ENCODE data around the gene TENM3.

TENM3 gene

GRCh38 chr4:182318256-182318655 lies 75.1 kb downstream of the TENM3 start:
- no peaks in the 10 kb centered on the region for H4K20me1 ChIP-seq (ENCODE audit: control insufficient read depth, insufficient read depth, low read depth, low read length)
- no peak overlapping the region for H3K4me2 ChIP-seq (ENCODE audit: low read length)
- no peaks in the 10 kb centered on the region for H3K4me1 ChIP-seq (ENCODE audit: control insufficient read depth, low read length)
- H3K9me2 ChIP-seq (replicated peaks; ENCODE audit: control insufficient read depth, low read length) = no peaks in the 10 kb centered on the region
- no peaks in the 10 kb centered on the region for H3F3A ChIP-seq (ENCODE audit: control insufficient read depth, insufficient read depth)
- H3K79me2 ChIP-seq (ENCODE audit: control insufficient read depth, low read length) = no peaks in the 10 kb centered on the region
- H3K27me3 ChIP-seq (ENCODE audit: control insufficient read depth, low read length) = no peaks in the 10 kb centered on the region
- no peak overlapping the region for H3K4me3 ChIP-seq (ENCODE audit: low read length)
- H3K36me3 ChIP-seq (ENCODE audit: control insufficient read depth, low read length) = no peaks in the 10 kb centered on the region
- no peak overlapping the region for H3K27ac ChIP-seq (ENCODE audit: low read depth, low read length)
- H3K9me3 ChIP-seq (ENCODE audit: control insufficient read depth, insufficient read depth, low read length) = no peaks in the 10 kb centered on the region
- no peak for TF ChIP-seq EZH2phosphoT487 (IDR thresholded peaks at IDR 0.05; ENCODE audit: borderline replicate concordance, low read length)
- TF ChIP-seq CTCF (IDR thresholded peaks at IDR 0.05; ENCODE audit: low read depth, low read length, poor library complexity, severe bottlenecking) = no peak

GRCh38 chr4:182320092-182320491 lies 76.9 kb downstream of the TENM3 start:
- H3K4me2 ChIP-seq (ENCODE audit: low read length) = no peak overlapping the region
- no peaks in the 10 kb centered on the region for H4K20me1 ChIP-seq (ENCODE audit: control insufficient read depth, insufficient read depth, low read depth, low read length)
- H3K4me3 ChIP-seq (ENCODE audit: low read length) = no peak overlapping the region
- no peak overlapping the region for H3K27ac ChIP-seq (ENCODE audit: low read depth, low read length)
- H3F3A ChIP-seq (ENCODE audit: control insufficient read depth, insufficient read depth) = no peaks in the 10 kb centered on the region
- no peaks in the 10 kb centered on the region for H3K79me2 ChIP-seq (ENCODE audit: control insufficient read depth, low read length)
- H3K4me1 ChIP-seq (ENCODE audit: control insufficient read depth, low read length) = no peaks in the 10 kb centered on the region
- no peaks in the 10 kb centered on the region for H3K27me3 ChIP-seq (ENCODE audit: control insufficient read depth, low read length)
- no peaks in the 10 kb centered on the region for H3K9me2 ChIP-seq (replicated peaks; ENCODE audit: control insufficient read depth, low read length)
- TF ChIP-seq CTCF (IDR thresholded peaks at IDR 0.05; ENCODE audit: low read depth, low read length, poor library complexity, severe bottlenecking) = no peak
- no peak for TF ChIP-seq EZH2phosphoT487 (IDR thresholded peaks at IDR 0.05; ENCODE audit: borderline replicate concordance, low read length)
- H3K36me3 ChIP-seq (ENCODE audit: control insufficient read depth, low read length) = no peaks in the 10 kb centered on the region
- no peaks in the 10 kb centered on the region for H3K9me3 ChIP-seq (ENCODE audit: control insufficient read depth, insufficient read depth, low read length)

GRCh38 chr4:182320580-182320979 lies 77.4 kb downstream of the TENM3 start:
- Histone ChIP-seq H3K4me3 (ENCODE audit: low read length) (no peak overlapping the region), H3K9me3 (ENCODE audit: control insufficient read depth, insufficient read depth, low read length) (no peaks in the 10 kb centered on the region), H4K20me1 (ENCODE audit: control insufficient read depth, insufficient read depth, low read depth, low read length) (no peaks in the 10 kb centered on the region), H3F3A (ENCODE audit: control insufficient read depth, insufficient read depth) (no peaks in the 10 kb centered on the region), H3K4me1 (ENCODE audit: control insufficient read depth, low read length) (no peaks in the 10 kb centered on the region), H3K36me3 (ENCODE audit: control insufficient read depth, low read length) (no peaks in the 10 kb centered on the region), H3K4me2 (ENCODE audit: low read length) (no peak overlapping the region), H3K27me3 (ENCODE audit: control insufficient read depth, low read length) (no peaks in the 10 kb centered on the region), H3K79me2 (ENCODE audit: control insufficient read depth, low read length) (no peaks in the 10 kb centered on the region), H3K9me2 (replicated peaks; ENCODE audit: control insufficient read depth, low read length) (no peaks in the 10 kb centered on the region), H3K27ac (ENCODE audit: low read depth, low read length) (no peak overlapping the region)
- TF ChIP-seq EZH2phosphoT487 (IDR thresholded peaks at IDR 0.05; ENCODE audit: borderline replicate concordance, low read length) = no peak
- TF ChIP-seq CTCF (IDR thresholded peaks at IDR 0.05; ENCODE audit: low read depth, low read length, poor library complexity, severe bottlenecking) = no peak

- no peaks in the 10 kb centered on the region for H3F3A ChIP-seq (ENCODE audit: control insufficient read depth, insufficient read depth)
- no peak overlapping the region for H3K4me2 ChIP-seq (ENCODE audit: low read length)
- no peaks in the 10 kb centered on the region for H4K20me1 ChIP-seq (ENCODE audit: control insufficient read depth, insufficient read depth, low read depth, low read length)
- H3K9me2 ChIP-seq (replicated peaks; ENCODE audit: control insufficient read depth, low read length) = no peaks in the 10 kb centered on the region
- H3K4me1 ChIP-seq (ENCODE audit: control insufficient read depth, low read length) = no peaks in the 10 kb centered on the region
- H3K36me3 ChIP-seq (ENCODE audit: control insufficient read depth, low read length) = no peaks in the 10 kb centered on the region
- no peak overlapping the region for H3K4me3 ChIP-seq (ENCODE audit: low read length)
- TF ChIP-seq EZH2phosphoT487 (IDR thresholded peaks at IDR 0.05; ENCODE audit: borderline replicate concordance, low read length) (no peak), CTCF (IDR thresholded peaks at IDR 0.05; ENCODE audit: low read depth, low read length, poor library complexity, severe bottlenecking) (no peak)
- H3K79me2 ChIP-seq (ENCODE audit: control insufficient read depth, low read length) = no peaks in the 10 kb centered on the region
- H3K9me3 ChIP-seq (ENCODE audit: control insufficient read depth, insufficient read depth, low read length) = peaks cover 7% of the 10 kb centered on the region; the same call in 1 of the 2 replicates
- no peaks in the 10 kb centered on the region for H3K27me3 ChIP-seq (ENCODE audit: control insufficient read depth, low read length)
- H3K27ac ChIP-seq (ENCODE audit: low read depth, low read length) = no peak overlapping the region
Measured at GRCh38 chr4:182324282-182324681, 81.1 kb downstream of the TENM3 start.
